Lower leg skin (tissue), 4 donors: ENCODE results near the gene ARHGAP25. TPM values are rescaled to one million over a fixed set of nuclear protein-coding genes. Genes with fewer than 3 reads are reported as not detected.
"Not testable (repeated sequence)": the region's sequence is repeated elsewhere in the genome, so short reads cannot be mapped to it uniquely, and the experiment has no call there.

ENCODE experiments used
- DNase-seq, 2 donors: peaks; one replicate each; pipeline ENCODE4 v3.0.0-alpha.2; 2019; ENCODE audit warnings: low spot score in 2 of 2
- H3K4me3 ChIP-seq: fragments of 200-600 bp; sonication (generic); 2 replicates; pipeline ENCODE4 v1.5.1; 2017; ENCODE audit warnings: mild to moderate bottlenecking, low read depth; ENCODE audit not compliant: poor library complexity, severe bottlenecking
- POLR2A ChIP-seq, 2 donors: fragments of 450-650 bp; IDR thresholded peaks; one replicate each; pipeline ENCODE4 v1.6.1; 2016 to 2017; ENCODE audit warnings: antibody characterized with exemption in 2 of 2, mild to moderate bottlenecking in 1 of 2, moderate library complexity in 1 of 2
- WGBS, 2 donors: methylation state at CpG; one replicate each; pipeline ENCODE4 v1.1.5; 2018; 5-methylcytosine and 5-hydroxymethylcytosine counted together
- intact Hi-C: fragments of 100-400 bp; cut with DNase I; formaldehyde crosslinking; loops from one replicate; pipeline ENCODE4 v1.15.0; 2023; ENCODE audit warnings: low total_unique reads
- total RNA-seq, 4 donors: library from RNA; depleted of rRNA; stranded (reverse); fragments of >200 nt; gene quantifications; one replicate each; pipeline ENCODE4 v1.1.0, GENCODE V29; 2016
- TF ChIP-seq, protein P1 (sequence below), 3 donors: fragments of 450-650 bp; IDR thresholded peaks; one replicate each; pipeline ENCODE4 v1.5.1; 2016; ENCODE audit warnings: antibody characterized with exemption in 3 of 3, mild to moderate bottlenecking in 3 of 3, moderate library complexity in 2 of 3

The ARHGAP25 gene
- total RNA-seq, 4 donors from 2014 or later = 3.3 to 9.6 (median 4.9) TPM

DNA sequence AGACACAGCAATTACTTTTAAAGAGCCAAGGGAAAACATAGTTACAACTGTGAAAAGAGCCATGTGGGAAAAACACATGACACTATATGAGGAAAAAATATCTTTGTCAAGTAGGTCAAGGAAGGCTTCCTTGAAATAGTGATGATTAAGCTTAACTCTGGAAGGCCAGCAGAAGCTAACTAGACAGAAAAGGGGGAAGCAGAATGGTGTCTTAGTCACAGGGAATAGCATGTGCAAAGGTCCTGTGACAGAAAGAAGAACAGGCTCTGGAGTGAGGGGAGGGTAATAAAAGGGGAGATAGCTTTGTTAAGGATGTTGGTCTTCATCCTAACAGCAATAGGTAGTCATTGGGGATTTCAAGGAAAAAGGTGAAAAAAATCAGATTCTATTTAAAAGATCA, 64.0 kb downstream of the ARHGAP25 start:
- no peak for DNase-seq
- TF ChIP-seq POLR2A (IDR thresholded peaks at IDR 0.05) = no peak
- TF ChIP-seq, protein P1, sequence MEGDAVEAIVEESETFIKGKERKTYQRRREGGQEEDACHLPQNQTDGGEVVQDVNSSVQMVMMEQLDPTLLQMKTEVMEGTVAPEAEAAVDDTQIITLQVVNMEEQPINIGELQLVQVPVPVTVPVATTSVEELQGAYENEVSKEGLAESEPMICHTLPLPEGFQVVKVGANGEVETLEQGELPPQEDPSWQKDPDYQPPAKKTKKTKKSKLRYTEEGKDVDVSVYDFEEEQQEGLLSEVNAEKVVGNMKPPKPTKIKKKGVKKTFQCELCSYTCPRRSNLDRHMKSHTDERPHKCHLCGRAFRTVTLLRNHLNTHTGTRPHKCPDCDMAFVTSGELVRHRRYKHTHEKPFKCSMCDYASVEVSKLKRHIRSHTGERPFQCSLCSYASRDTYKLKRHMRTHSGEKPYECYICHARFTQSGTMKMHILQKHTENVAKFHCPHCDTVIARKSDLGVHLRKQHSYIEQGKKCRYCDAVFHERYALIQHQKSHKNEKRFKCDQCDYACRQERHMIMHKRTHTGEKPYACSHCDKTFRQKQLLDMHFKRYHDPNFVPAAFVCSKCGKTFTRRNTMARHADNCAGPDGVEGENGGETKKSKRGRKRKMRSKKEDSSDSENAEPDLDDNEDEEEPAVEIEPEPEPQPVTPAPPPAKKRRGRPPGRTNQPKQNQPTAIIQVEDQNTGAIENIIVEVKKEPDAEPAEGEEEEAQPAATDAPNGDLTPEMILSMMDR (IDR thresholded peaks at IDR 0.05) = no peak
- no peak overlapping the region for H3K4me3 ChIP-seq
- intact Hi-C loops = no loop called here

DNA sequence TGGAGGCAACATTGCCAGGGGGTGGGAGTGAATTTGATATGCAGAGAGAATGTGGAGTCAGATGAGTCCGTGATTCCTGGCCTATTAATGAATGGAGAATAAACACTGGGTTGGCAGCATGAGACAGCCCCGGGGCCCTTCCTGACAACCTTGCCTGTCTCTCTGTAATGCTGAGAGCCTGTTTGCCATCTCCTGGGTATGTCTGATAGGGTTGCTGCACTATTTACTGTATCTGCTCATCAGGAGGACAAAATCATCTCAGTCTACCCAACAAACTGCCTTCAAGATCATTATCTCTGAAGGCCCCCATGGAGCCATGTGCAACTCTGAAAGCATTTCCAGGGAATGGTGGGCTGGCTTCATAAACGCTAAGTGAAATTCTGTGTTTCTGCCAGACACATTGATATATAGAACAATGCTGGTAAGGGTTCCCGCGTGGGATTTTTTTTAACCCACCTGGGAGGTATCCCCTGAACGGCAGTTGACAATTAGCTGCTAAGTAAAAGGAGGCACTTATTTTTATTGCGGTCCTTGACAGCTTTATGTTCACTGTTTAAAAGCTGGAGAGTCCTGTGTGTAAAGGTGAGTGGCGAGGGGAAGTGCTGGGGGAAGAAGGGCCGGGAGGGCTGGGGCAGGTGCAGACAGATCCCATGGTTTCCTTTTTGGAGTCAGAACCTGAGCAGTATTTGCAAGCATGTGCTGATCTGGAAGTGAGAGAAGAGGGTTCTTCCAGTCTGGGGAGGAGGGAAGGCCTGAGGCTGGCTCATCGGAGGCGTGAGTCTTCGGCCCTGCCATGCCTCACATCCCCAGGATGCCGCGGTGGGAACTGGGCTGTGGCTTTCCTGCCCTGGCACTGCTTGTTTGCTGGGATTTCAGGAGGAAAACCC, 64.8 kb downstream of the ARHGAP25 start:
- no peak overlapping the region for H3K4me3 ChIP-seq
- WGBS, 2 donors = 41 to 50% methylated on average over 14 of the region's 14 CpGs
- DNase-seq = no peak
- TF ChIP-seq POLR2A (IDR thresholded peaks at IDR 0.05) = no peak
- TF ChIP-seq, protein P1 (IDR thresholded peaks at IDR 0.05) = no peak
- intact Hi-C loops = no loop called here

DNA sequence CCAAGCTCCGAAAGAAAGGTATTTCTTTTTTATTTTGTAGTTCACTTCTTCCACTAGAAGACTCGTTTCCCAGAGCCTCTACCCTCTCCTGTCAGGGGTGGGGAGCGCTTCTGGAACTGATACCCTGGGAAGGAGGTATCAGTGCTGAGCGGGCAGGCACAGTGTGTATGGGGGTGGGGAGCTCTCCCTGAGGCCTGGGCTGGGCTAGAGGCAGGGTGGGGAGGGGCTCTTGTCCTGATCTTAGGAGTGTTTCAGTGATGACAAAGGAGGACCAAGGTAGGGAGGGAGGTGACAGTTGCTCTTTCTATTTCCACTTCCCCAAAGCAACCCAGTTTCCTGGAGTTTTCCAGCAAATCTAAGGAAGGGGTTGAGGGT, 65.4 kb downstream of the ARHGAP25 start:
- WGBS, 2 donors = 44 to 52% methylated on average over 4 of the region's 4 CpGs
- no peak for TF ChIP-seq POLR2A (IDR thresholded peaks at IDR 0.05)
- TF ChIP-seq, protein P1 (IDR thresholded peaks at IDR 0.05) = no peak

DNA sequence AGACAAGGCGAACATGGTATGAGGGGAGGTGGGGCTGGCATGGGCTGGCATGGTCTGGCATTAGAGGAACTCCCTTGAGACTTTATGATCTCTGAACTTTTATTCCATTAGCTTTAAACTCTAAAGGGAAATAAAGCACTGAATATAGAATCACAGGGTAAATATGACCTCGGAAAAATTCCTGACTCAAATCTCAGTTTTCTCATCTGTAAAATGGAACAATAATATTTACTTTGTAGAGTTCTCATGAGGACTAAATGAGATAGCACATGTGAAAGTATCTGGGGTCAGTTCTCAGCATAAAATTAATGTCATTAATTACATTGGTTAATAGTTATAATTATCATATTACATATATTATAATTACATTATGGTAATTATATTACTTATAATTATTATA, 65.9 kb downstream of the ARHGAP25 start:
- intact Hi-C loops = no loop called here
- DNase-seq = no peak
- no peak overlapping the region for H3K4me3 ChIP-seq
- 73 to 84% methylated on average over 2 of the region's 2 CpGs for WGBS, 2 donors
- TF ChIP-seq POLR2A (IDR thresholded peaks at IDR 0.05) = no peak
- TF ChIP-seq, protein P1 (IDR thresholded peaks at IDR 0.05) = no peak

More for the DNA sequence above, 65.4 kb downstream of the ARHGAP25 start:
- no peak for DNase-seq
- intact Hi-C loops = no loop called here
- no peak overlapping the region for H3K4me3 ChIP-seq

DNA sequence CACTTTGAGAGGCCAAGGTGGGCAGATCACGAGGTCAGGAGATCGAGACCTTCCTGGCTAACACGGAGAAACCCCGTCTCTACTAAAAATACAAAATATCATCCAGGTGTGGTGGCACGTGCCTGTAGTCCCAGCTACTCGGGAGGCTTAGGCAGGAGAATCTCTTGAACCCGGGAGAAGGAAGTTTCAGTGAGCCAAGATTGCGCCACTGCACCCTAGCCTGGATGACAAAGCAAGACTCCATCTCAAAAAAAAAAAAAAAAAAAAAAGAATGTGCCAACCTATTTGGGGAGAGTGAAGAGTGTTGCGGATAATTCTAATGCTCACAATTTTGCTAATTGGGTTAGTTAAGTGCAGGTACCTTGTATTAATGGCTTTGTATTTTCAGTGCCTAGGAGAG, 67.5 kb downstream of the ARHGAP25 start:
- intact Hi-C loops, DNase-seq, H3K4me3 ChIP-seq: not testable (repeated sequence)
- WGBS, 2 donors = 85 to 88% methylated on average over 8 to 9 of the region's 9 CpGs

DNA sequence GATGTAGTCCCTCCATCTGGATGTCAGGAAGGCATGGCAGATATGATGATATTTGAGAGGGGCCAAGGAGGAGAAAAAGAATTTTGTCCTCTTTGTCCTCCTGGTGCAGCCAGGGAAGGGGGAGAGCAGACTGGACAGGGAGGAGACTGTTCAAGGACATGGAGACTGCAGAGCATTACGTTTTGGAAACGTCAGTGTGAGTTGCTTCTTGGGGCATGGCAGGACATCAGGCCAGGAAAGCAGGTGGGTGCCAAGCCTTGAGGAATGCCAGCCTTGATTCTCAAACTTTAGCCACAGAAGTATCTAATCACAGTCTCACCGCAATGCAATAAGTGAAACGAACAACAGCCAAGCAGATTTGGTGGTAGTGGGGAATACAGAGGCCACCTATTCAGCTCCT, 70.4 kb downstream of the ARHGAP25 start:
- intact Hi-C loops = no loop called here
- 78% methylated on average over 4 of the region's 4 CpGs for WGBS, 2 donors
- DNase-seq = no peak
- H3K4me3 ChIP-seq = no peak overlapping the region
- TF ChIP-seq, protein P1 (IDR thresholded peaks at IDR 0.05) = no peak
- TF ChIP-seq POLR2A (IDR thresholded peaks at IDR 0.05) = no peak
